HG03066 (cell line): Measurements from ENCODE around the gene CEP104.
A peak's percentile ranks its signal among the peaks of the same experiment; 100 is the strongest.

Experiments
- ATAC-seq: cut with Tn5 transposase; IDR thresholded peaks from one replicate; pipeline ENCODE4 v1.9.1; 2021; ENCODE audit warnings: low read depth; ENCODE audit not compliant: unreplicated experiment

The CEP104 gene

GRCh38 chr1:3780901-3781300 lies 76.1 kb downstream of the CEP104 start:
- ATAC-seq = no peak

GRCh38 chr1:3779912-3780416 lies 77.0 kb downstream of the CEP104 start:
- ATAC-seq = no peak

- ATAC-seq = no peak
Measured at GRCh38 chr1:3779265-3779911, 77.6 kb downstream of the CEP104 start.

- ATAC-seq = no peak
Measured at GRCh38 chr1:3778590-3779264, 78.3 kb downstream of the CEP104 start.

- ATAC-seq = no peak
Measured at GRCh38 chr1:3777647-3778589, 79.1 kb downstream of the CEP104 start.

GRCh38 chr1:3777078-3777547 lies 79.9 kb downstream of the CEP104 start:
- no peak for ATAC-seq

- ATAC-seq = no peak
Measured at GRCh38 chr1:3776231-3776961, 80.6 kb downstream of the CEP104 start.

GRCh38 chr1:3775490-3776230 lies 81.4 kb downstream of the CEP104 start:
- no peak for ATAC-seq

- no peak for ATAC-seq
Measured at GRCh38 chr1:3774946-3775489, 82.0 kb downstream of the CEP104 start.

GRCh38 chr1:3774276-3774945 lies 82.6 kb downstream of the CEP104 start:
- ATAC-seq = no peak

- no peak for ATAC-seq
Measured at GRCh38 chr1:3773572-3774275, 83.3 kb downstream of the CEP104 start.

- peak; percentile 18 for ATAC-seq
Measured at GRCh38 chr1:3772715-3773571, 84.1 kb downstream of the CEP104 start, which contains the start of gene SMIM1. TSS of gene SMIM1 (plus strand) at chr1:3772749. CDS start at chr1:3775374, 2,625 bp downstream.

GRCh38 chr1:3772027-3772714 lies 84.8 kb downstream of the CEP104 start:
- ATAC-seq = peak; percentile 58

GRCh38 chr1:3771108-3772026 lies 85.6 kb downstream of the CEP104 start:
- ATAC-seq = no peak

- no peak for ATAC-seq
Measured at GRCh38 chr1:3770047-3770765, 86.8 kb downstream of the CEP104 start.
